ENCODE data around the gene INPP1. TPM values are rescaled to one million over a fixed set of nuclear protein-coding genes. Genes with fewer than 3 reads are reported as not detected.

The INPP1 gene
- polyA plus RNA-seq, 1 of the 3 experiments (the other 2 are of a cell fraction): 6.4 TPM

Other genes with a start within 250 kb of the INPP1 start
- 8.4 and 12.2 TPM in 2 replicates for gene HIBCH, start 23.8 kb upstream of the INPP1 start, polyA plus RNA-seq (2012; rRNA removed)
- 15.1 and 15.9 TPM in 2 replicates for gene MFSD6, start 64.8 kb downstream of the INPP1 start, polyA plus RNA-seq (2012; rRNA removed)
- 1.8 and 2.0 TPM in 2 replicates for gene NEMP2, start 191.1 kb downstream of the INPP1 start, polyA plus RNA-seq (2012; rRNA removed)